ENCODE measurements around the gene STX11.

STX11 gene

GRCh38 chr6:144139817-144140216 lies 10.5 kb upstream of the STX11 start:
- no peak overlapping the region for H2BK120ac ChIP-seq (ENCODE audit: low read depth, low read length)
- H2BK12ac ChIP-seq (ENCODE audit: low read length in 2 of 2): no peak overlapping the region
- no peak overlapping the region for H3K4me2 ChIP-seq (ENCODE audit: low read length, poor library complexity, severe bottlenecking)
- no peak overlapping the region for H4K91ac ChIP-seq (ENCODE audit: low read length)
- H3K4me1 ChIP-seq (ENCODE audit: control insufficient read depth, insufficient read depth, low read depth, low read length): no peaks in the 10 kb centered on the region
- DNase-seq: no peak
- no peak overlapping the region for H4K8ac ChIP-seq (ENCODE audit: low read length)
- H2BK5ac ChIP-seq (ENCODE audit: low read depth, low read length, poor library complexity, severe bottlenecking): no peak overlapping the region
- no peak overlapping the region for H3K4me3 ChIP-seq (ENCODE audit: insufficient read depth in 1 of 2, low read depth in 1 of 2, low read length in 2 of 2)
- no peak overlapping the region for H3K18ac ChIP-seq (ENCODE audit: low read depth in 1 of 2, low read length in 2 of 2)
- no peak overlapping the region for H3K14ac ChIP-seq (ENCODE audit: low read length in 2 of 2)
- no peak overlapping the region for H2AFZ ChIP-seq (ENCODE audit: low read depth, low read length)
- H3K27me3 ChIP-seq (ENCODE audit: control insufficient read depth in 1 of 2, insufficient read depth in 1 of 2, low read length in 2 of 2): no peaks in the 10 kb centered on the region
- no peak overlapping the region for H3K23ac ChIP-seq (ENCODE audit: low read length in 2 of 2)
- no peak overlapping the region for H3K27ac ChIP-seq (ENCODE audit: low read length, poor library complexity, severe bottlenecking)
- H2BK15ac ChIP-seq (ENCODE audit: low read depth, poor library complexity, severe bottlenecking): no peak overlapping the region
- no peak overlapping the region for H2AK5ac ChIP-seq (ENCODE audit: low read length, severe bottlenecking)
- no peak overlapping the region for H3K4ac ChIP-seq (ENCODE audit: low read depth in 1 of 2, low read length in 2 of 2)
- H3K9ac ChIP-seq (ENCODE audit: low read length): no peak overlapping the region
- 100% methylated on average over 2 of the region's 3 CpGs for WGBS
- no peaks in the 10 kb centered on the region for H3K36me3 ChIP-seq (ENCODE audit: control insufficient read depth in 1 of 2, insufficient read depth in 2 of 2, low read depth in 1 of 2, low read length in 2 of 2)
- H3K79me1 ChIP-seq (replicated peaks; ENCODE audit: low read length, poor library complexity, severe bottlenecking): no peaks in the 10 kb centered on the region
- no peaks in the 10 kb centered on the region for H3K9me3 ChIP-seq (ENCODE audit: control insufficient read depth, low read length)

GRCh38 chr6:144140867-144141266 lies 9.4 kb upstream of the STX11 start:
- Histone ChIP-seq H2AK5ac (ENCODE audit: low read length, severe bottlenecking) (no peak overlapping the region), H3K23ac (ENCODE audit: low read length in 2 of 2) (no peak overlapping the region), H3K36me3 (ENCODE audit: control insufficient read depth in 1 of 2, insufficient read depth in 2 of 2, low read depth in 1 of 2, low read length in 2 of 2) (no peaks in the 10 kb centered on the region), H3K4me2 (ENCODE audit: low read length, poor library complexity, severe bottlenecking) (no peak overlapping the region), H4K8ac (ENCODE audit: low read length) (no peak overlapping the region), H2BK5ac (ENCODE audit: low read depth, low read length, poor library complexity, severe bottlenecking) (no peak overlapping the region), H3K9me3 (ENCODE audit: control insufficient read depth, low read length) (no peaks in the 10 kb centered on the region), H3K4me3 (ENCODE audit: insufficient read depth in 1 of 2, low read depth in 1 of 2, low read length in 2 of 2) (no peak overlapping the region), H3K18ac (ENCODE audit: low read depth in 1 of 2, low read length in 2 of 2) (no peak overlapping the region), H3K27me3 (ENCODE audit: control insufficient read depth in 1 of 2, insufficient read depth in 1 of 2, low read length in 2 of 2) (no peaks in the 10 kb centered on the region), H3K4ac (ENCODE audit: low read depth in 1 of 2, low read length in 2 of 2) (no peak overlapping the region), H3K9ac (ENCODE audit: low read length) (no peak overlapping the region), H3K4me1 (ENCODE audit: control insufficient read depth, insufficient read depth, low read depth, low read length) (no peaks in the 10 kb centered on the region), H2BK15ac (ENCODE audit: low read depth, poor library complexity, severe bottlenecking) (no peak overlapping the region), H2BK120ac (ENCODE audit: low read depth, low read length) (no peak overlapping the region), H3K79me1 (replicated peaks; ENCODE audit: low read length, poor library complexity, severe bottlenecking) (no peaks in the 10 kb centered on the region), H3K27ac (ENCODE audit: low read length, poor library complexity, severe bottlenecking) (no peak overlapping the region), H4K91ac (ENCODE audit: low read length) (no peak overlapping the region), H2BK12ac (ENCODE audit: low read length in 2 of 2) (no peak overlapping the region), H3K14ac (ENCODE audit: low read length in 2 of 2) (no peak overlapping the region), H2AFZ (ENCODE audit: low read depth, low read length) (no peak overlapping the region)
- DNase-seq: no peak
- 82% methylated on average over 2 of the region's 2 CpGs for WGBS

DNA sequence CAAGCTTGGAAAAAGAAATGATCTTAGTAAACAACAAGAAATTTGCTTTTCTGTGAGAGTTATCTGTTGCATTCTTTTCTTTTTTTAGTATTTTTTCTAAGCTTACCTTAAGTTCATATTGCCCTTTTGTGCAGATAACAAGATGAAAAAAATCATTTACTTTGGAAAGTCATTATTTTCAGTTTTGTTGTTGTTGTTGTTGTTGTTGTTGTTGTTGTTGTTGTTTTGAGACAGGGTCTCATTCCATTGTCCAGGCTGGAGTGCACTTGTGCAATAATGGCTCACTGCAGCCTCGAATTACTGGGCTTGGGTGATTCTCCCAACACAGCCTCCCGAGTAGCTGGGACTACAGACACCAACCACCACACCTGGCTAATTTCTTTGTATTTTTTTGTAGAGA lies 8.8 kb upstream of the STX11 start:
- no peak overlapping the region for H2BK12ac ChIP-seq (ENCODE audit: low read length in 2 of 2)
- no peaks in the 10 kb centered on the region for H3K36me3 ChIP-seq (ENCODE audit: control insufficient read depth in 1 of 2, insufficient read depth in 2 of 2, low read depth in 1 of 2, low read length in 2 of 2)
- no peak overlapping the region for H4K8ac ChIP-seq (ENCODE audit: low read length)
- no peaks in the 10 kb centered on the region for H3K9me3 ChIP-seq (ENCODE audit: control insufficient read depth, low read length)
- no peak for DNase-seq
- H3K4me3 ChIP-seq (ENCODE audit: insufficient read depth in 1 of 2, low read depth in 1 of 2, low read length in 2 of 2): no peak overlapping the region
- no peak overlapping the region for H2BK15ac ChIP-seq (ENCODE audit: low read depth, poor library complexity, severe bottlenecking)
- no peak overlapping the region for H2BK5ac ChIP-seq (ENCODE audit: low read depth, low read length, poor library complexity, severe bottlenecking)
- H2AFZ ChIP-seq (ENCODE audit: low read depth, low read length): no peak overlapping the region
- H3K18ac ChIP-seq (ENCODE audit: low read depth in 1 of 2, low read length in 2 of 2): no peak overlapping the region
- no peak overlapping the region for H2AK5ac ChIP-seq (ENCODE audit: low read length, severe bottlenecking)
- H3K27ac ChIP-seq (ENCODE audit: low read length, poor library complexity, severe bottlenecking): no peak overlapping the region
- no peak overlapping the region for H2BK120ac ChIP-seq (ENCODE audit: low read depth, low read length)
- no peaks in the 10 kb centered on the region for H3K4me1 ChIP-seq (ENCODE audit: control insufficient read depth, insufficient read depth, low read depth, low read length)
- H3K4me2 ChIP-seq (ENCODE audit: low read length, poor library complexity, severe bottlenecking): no peak overlapping the region
- H4K91ac ChIP-seq (ENCODE audit: low read length): no peak overlapping the region
- no peak overlapping the region for H3K14ac ChIP-seq (ENCODE audit: low read length in 2 of 2)
- no CpG with 5 or more reads among the region's 2 CpGs for WGBS
- H3K23ac ChIP-seq (ENCODE audit: low read length in 2 of 2): no peak overlapping the region
- no peaks in the 10 kb centered on the region for H3K79me1 ChIP-seq (replicated peaks; ENCODE audit: low read length, poor library complexity, severe bottlenecking)
- H3K4ac ChIP-seq (ENCODE audit: low read depth in 1 of 2, low read length in 2 of 2): no peak overlapping the region
- no peaks in the 10 kb centered on the region for H3K27me3 ChIP-seq (ENCODE audit: control insufficient read depth in 1 of 2, insufficient read depth in 1 of 2, low read length in 2 of 2)
- H3K9ac ChIP-seq (ENCODE audit: low read length): no peak overlapping the region

- no peak overlapping the region for H3K4me2 ChIP-seq (ENCODE audit: low read length, poor library complexity, severe bottlenecking)
- H4K91ac ChIP-seq (ENCODE audit: low read length): no peak overlapping the region
- no peak overlapping the region for H2BK120ac ChIP-seq (ENCODE audit: low read depth, low read length)
- DNase-seq: no peak
- H2BK15ac ChIP-seq (ENCODE audit: low read depth, poor library complexity, severe bottlenecking): no peak overlapping the region
- H3K18ac ChIP-seq (ENCODE audit: low read depth in 1 of 2, low read length in 2 of 2): no peak overlapping the region
- H2BK5ac ChIP-seq (ENCODE audit: low read depth, low read length, poor library complexity, severe bottlenecking): no peak overlapping the region
- H3K23ac ChIP-seq (ENCODE audit: low read length in 2 of 2): no peak overlapping the region
- H2BK12ac ChIP-seq (ENCODE audit: low read length in 2 of 2): no peak overlapping the region
- no peak overlapping the region for H3K27ac ChIP-seq (ENCODE audit: low read length, poor library complexity, severe bottlenecking)
- WGBS: 90% methylated on average over 1 of the region's 1 CpG
- H2AFZ ChIP-seq (ENCODE audit: low read depth, low read length): no peak overlapping the region
- H3K14ac ChIP-seq (ENCODE audit: low read length in 2 of 2): no peak overlapping the region
- no peak overlapping the region for H2AK5ac ChIP-seq (ENCODE audit: low read length, severe bottlenecking)
- H3K9ac ChIP-seq (ENCODE audit: low read length): no peak overlapping the region
- H3K4me3 ChIP-seq (ENCODE audit: insufficient read depth in 1 of 2, low read depth in 1 of 2, low read length in 2 of 2): no peak overlapping the region
- no peaks in the 10 kb centered on the region for H3K36me3 ChIP-seq (ENCODE audit: control insufficient read depth in 1 of 2, insufficient read depth in 2 of 2, low read depth in 1 of 2, low read length in 2 of 2)
- H3K9me3 ChIP-seq (ENCODE audit: control insufficient read depth, low read length): no peaks in the 10 kb centered on the region
- no peaks in the 10 kb centered on the region for H3K27me3 ChIP-seq (ENCODE audit: control insufficient read depth in 1 of 2, insufficient read depth in 1 of 2, low read length in 2 of 2)
- no peak overlapping the region for H4K8ac ChIP-seq (ENCODE audit: low read length)
- no peak overlapping the region for H3K4ac ChIP-seq (ENCODE audit: low read depth in 1 of 2, low read length in 2 of 2)
- no peaks in the 10 kb centered on the region for H3K4me1 ChIP-seq (ENCODE audit: control insufficient read depth, insufficient read depth, low read depth, low read length)
- H3K79me1 ChIP-seq (replicated peaks; ENCODE audit: low read length, poor library complexity, severe bottlenecking): no peaks in the 10 kb centered on the region
Observed at GRCh38 chr6:144143106-144143505, 7.2 kb upstream of the STX11 start.

Measured in mesenchymal stem cell (in vitro differentiated cells and primary cell).